HL-60 (cell line): ENCODE measurements around the gene DUS2.
A peak's percentile ranks its signal among the peaks of the same experiment; 100 is the strongest.

Experiments used
- DNase-seq, 2 experiments: peaks; one replicate each; pipeline ENCODE4 v3.0.0-alpha.2; 2010 to 2020; ENCODE audit warnings: low read depth in 1 of 2, low spot score in 1 of 2
- H3K27ac ChIP-seq: fragments of 250-450 bp; sonication (Bioruptor Pico); replicated peaks from 2 replicates; pipeline ENCODE4 v1.5.1; 2020; ENCODE audit warnings: mild to moderate bottlenecking, moderate library complexity
- H3K27me3 ChIP-seq: fragments of 250-450 bp; sonication (Bioruptor Pico); 2 replicates; pipeline ENCODE4 v1.5.1; 2021; ENCODE audit warnings: mild to moderate bottlenecking, moderate library complexity; ENCODE audit not compliant: insufficient read depth, poor library complexity, severe bottlenecking
- H3K4me3 ChIP-seq: replicated peaks from 2 replicates; pipeline ENCODE4 v1.5.1; 2011; ENCODE audit warnings: mild to moderate bottlenecking, control low read depth, low read length; ENCODE audit not compliant: insufficient read depth
- CTCF ChIP-seq: IDR thresholded peaks from one replicate; pipeline ENCODE4 v1.5.1; 2011; ENCODE audit warnings: low read length, control low read depth, inconsistent platforms; ENCODE audit not compliant: insufficient read depth
- GABPA ChIP-seq: IDR thresholded peaks from 2 replicates; pipeline ENCODE4 v1.6.1; 2012; ENCODE audit warnings: low read depth
- POLR2AphosphoS5 ChIP-seq: IDR thresholded peaks from 2 replicates; pipeline ENCODE4 v1.6.1; 2012; ENCODE audit warnings: low read depth
- SPI1 ChIP-seq: IDR thresholded peaks from 2 replicates; pipeline ENCODE4 v1.6.1; 2012; ENCODE audit warnings: low read depth, mild to moderate bottlenecking, borderline replicate concordance
- TF ChIP-seq, protein P1 (sequence below): IDR thresholded peaks from 2 replicates; pipeline ENCODE4 v1.6.1; 2012; ENCODE audit warnings: low read depth; ENCODE audit not compliant: insufficient replicate concordance

The DUS2 gene

GRCh38 chr16:68081861-68082628 is 59.0 kb downstream of the DUS2 start:
- no peak for DNase-seq
- Histone ChIP-seq H3K27me3 (no peaks in the 10 kb centered on the region), H3K4me3 (no peak overlapping the region), H3K27ac (no peak overlapping the region)
- TF ChIP-seq SPI1 (no peak), GABPA (no peak), CTCF (no peak), POLR2AphosphoS5 (no peak)
- TF ChIP-seq, protein P1, sequence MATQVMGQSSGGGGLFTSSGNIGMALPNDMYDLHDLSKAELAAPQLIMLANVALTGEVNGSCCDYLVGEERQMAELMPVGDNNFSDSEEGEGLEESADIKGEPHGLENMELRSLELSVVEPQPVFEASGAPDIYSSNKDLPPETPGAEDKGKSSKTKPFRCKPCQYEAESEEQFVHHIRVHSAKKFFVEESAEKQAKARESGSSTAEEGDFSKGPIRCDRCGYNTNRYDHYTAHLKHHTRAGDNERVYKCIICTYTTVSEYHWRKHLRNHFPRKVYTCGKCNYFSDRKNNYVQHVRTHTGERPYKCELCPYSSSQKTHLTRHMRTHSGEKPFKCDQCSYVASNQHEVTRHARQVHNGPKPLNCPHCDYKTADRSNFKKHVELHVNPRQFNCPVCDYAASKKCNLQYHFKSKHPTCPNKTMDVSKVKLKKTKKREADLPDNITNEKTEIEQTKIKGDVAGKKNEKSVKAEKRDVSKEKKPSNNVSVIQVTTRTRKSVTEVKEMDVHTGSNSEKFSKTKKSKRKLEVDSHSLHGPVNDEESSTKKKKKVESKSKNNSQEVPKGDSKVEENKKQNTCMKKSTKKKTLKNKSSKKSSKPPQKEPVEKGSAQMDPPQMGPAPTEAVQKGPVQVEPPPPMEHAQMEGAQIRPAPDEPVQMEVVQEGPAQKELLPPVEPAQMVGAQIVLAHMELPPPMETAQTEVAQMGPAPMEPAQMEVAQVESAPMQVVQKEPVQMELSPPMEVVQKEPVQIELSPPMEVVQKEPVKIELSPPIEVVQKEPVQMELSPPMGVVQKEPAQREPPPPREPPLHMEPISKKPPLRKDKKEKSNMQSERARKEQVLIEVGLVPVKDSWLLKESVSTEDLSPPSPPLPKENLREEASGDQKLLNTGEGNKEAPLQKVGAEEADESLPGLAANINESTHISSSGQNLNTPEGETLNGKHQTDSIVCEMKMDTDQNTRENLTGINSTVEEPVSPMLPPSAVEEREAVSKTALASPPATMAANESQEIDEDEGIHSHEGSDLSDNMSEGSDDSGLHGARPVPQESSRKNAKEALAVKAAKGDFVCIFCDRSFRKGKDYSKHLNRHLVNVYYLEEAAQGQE: no peak

DNA sequence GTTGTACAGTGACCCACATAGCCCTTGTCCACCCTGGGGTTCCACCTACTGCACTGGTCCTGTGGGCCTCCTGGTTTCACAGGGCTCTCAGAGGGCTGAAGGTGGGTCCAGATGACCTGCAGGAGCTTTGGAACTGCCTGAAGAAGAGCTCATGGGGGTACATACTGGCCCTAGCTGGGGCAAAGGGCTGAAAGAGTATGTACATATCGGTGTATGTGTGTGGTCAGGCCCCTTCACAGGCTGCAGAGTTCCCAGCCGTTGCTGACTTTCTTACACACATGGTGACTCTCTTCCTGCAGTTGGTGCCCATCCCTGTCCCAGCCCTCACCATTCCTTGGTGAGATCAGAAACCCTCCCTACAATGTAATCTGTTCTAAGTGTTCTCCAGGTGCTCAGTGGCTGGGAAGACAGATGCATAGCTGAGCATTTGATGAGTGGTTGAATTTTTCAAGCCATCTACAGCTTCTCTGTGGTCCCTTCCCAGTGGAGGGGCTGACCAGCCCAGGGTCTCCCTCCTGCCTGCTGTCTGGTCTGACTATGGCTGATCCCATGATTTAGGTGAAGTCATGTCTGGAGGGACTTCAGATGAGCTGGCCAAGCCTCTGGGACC is 59.6 kb downstream of the DUS2 start:
- Histone ChIP-seq H3K27ac (no peak overlapping the region), H3K27me3 (no peaks in the 10 kb centered on the region), H3K4me3 (no peak overlapping the region)
- TF ChIP-seq SPI1 (no peak), CTCF (no peak), GABPA (no peak), POLR2AphosphoS5 (no peak)
- TF ChIP-seq, protein P1: no peak
- no peak for DNase-seq

DNA sequence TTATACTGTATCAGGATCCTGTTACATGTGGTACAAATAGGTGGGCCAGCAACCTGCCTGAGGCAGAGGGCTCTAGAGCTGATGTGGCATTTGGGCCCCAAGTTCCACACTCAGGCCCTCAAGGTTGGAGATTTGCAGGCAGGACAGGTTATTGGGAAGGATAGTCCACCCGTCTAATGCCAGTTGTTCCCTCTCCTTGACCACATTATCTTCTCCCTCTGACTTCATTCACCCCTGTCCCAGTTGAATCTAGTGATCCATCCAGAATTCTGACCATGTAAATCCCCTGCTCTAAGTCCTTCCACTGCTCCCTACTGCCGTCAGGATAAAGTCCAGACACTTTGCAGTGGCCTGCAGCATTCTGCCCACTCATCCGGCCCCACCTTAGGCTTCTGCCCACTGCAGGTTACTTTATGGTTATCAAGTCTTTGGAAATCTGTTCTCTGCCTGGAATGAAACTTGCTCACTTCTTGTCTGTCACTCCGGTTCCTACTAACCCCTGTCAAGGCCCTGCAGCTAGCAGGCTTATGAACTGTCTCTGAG is 60.2 kb downstream of the DUS2 start:
- H3K27me3 ChIP-seq: no peaks in the 10 kb centered on the region
- H3K27ac ChIP-seq: peak overlapping the region; percentile 97
- TF ChIP-seq GABPA (no peak), POLR2AphosphoS5 (no peak), CTCF (no peak), SPI1 (no peak)
- TF ChIP-seq, protein P1: no peak
- no peak overlapping the region for H3K4me3 ChIP-seq
- no peak for DNase-seq
